HCT116 (cell line): ENCODE results near the gene GNB5. TPM values are rescaled to one million over a fixed set of nuclear protein-coding genes. Genes with fewer than 3 reads are reported as not detected.

Experiments used
- ATAC-seq: fragments of 200-7000 bp; cut with Tn5 transposase; 2 replicates; pipeline ENCODE4 v1.9.1; 2020; ENCODE audit warnings: mild to moderate bottlenecking, moderate library complexity
- BruUV-seq: library from RNA; stranded (reverse); fragments of 400-500 nt; replicated peaks from 2 replicates; lab custom pipeline; 2021; lab: Mats Ljungman, UMichigan
- CTCF ChIA-PET: fragments of 300-600 bp; sonication (Branson Sonifier 250); formaldehyde crosslinking; loops from one replicate; lab custom pipeline; 2021; ENCODE audit warnings: antibody characterized with exemption; lab: Charles Lee
- POLR2A ChIA-PET: fragments of 300-600, 350-600 bp; sonication (Branson Sonifier 250); formaldehyde crosslinking; loops from one replicate; lab custom pipeline; 2021; ENCODE audit warnings: antibody characterized with exemption; lab: Charles Lee
- RAD21 ChIA-PET, 2 experiments: fragments of 300-600 bp; sonication (Branson Sonifier 250); formaldehyde crosslinking; loops; one replicate each; lab custom pipeline; 2023; ENCODE audit warnings: low total read pairs in 2 of 2; ENCODE audit not compliant: uncharacterized antibody in 2 of 2, unreplicated experiment in 2 of 2, low non-redundant PET in 1 of 2; lab: Charles Lee
- DNase-seq: peaks from one replicate; pipeline ENCODE4 v3.0.0-alpha.2; 2010; ENCODE audit warnings: low read depth, low spot score
- H2AFZ ChIP-seq: fragments of 200-600 bp; shearing (Covaris generic), sonication (generic); 2 replicates; pipeline ENCODE4 v1.6.1; 2017; ENCODE audit warnings: low read depth, mixed run types, mixed read lengths, antibody characterized with exemption, low read length; ENCODE audit not compliant: poor library complexity, severe bottlenecking
- H3K27ac ChIP-seq: 2 replicates; pipeline ENCODE4 v1.5.1; 2012; ENCODE audit warnings: low read depth, low read length
- H3K27me3 ChIP-seq: fragments of 200-600 bp; sonication (generic); 2 replicates; pipeline ENCODE4 v1.6.1; 2016; ENCODE audit warnings: mixed run types, low read length, mixed read lengths; ENCODE audit not compliant: insufficient read depth
- H3K36me3 ChIP-seq, 2 experiments: fragments of 200-500 bp in 1 of 2; fragments of 200-600 bp in 1 of 2; sonication (Bioruptor generic) in 1 of 2; sonication (generic) in 1 of 2; 2 replicates each; pipeline versions ENCODE4 v1.5.1 to v1.6.1; 2014 to 2016; ENCODE audit warnings: low read length in 2 of 2, inconsistent platforms in 1 of 2, mixed read lengths in 1 of 2, mixed run types in 1 of 2; ENCODE audit not compliant: insufficient read depth in 2 of 2, control insufficient read depth in 1 of 2
- H3K4me1 ChIP-seq, 2 experiments: fragments of 200-600 bp in 1 of 2; sonication (generic) in 1 of 2; 2 replicates each; pipeline versions ENCODE4 v1.5.1 to v1.6.1; 2012 to 2017; ENCODE audit warnings: low read length in 2 of 2, inconsistent platforms in 1 of 2, mild to moderate bottlenecking in 1 of 2, mixed read lengths in 1 of 2, mixed run types in 1 of 2, moderate library complexity in 1 of 2; ENCODE audit not compliant: insufficient read depth in 2 of 2, control insufficient read depth in 1 of 2
- H3K4me2 ChIP-seq: fragments of 200-600 bp; sonication (generic); 2 replicates; pipeline ENCODE4 v1.6.1; 2017; ENCODE audit warnings: mixed run types, low read length, mixed read lengths
- H3K4me3 ChIP-seq, 2 experiments: fragments of 200-600 bp in 1 of 2; sonication (generic) in 1 of 2; replicated peaks in 1 of 2; 2 replicates each; pipeline ENCODE4 v1.5.1; 2011 to 2016; ENCODE audit warnings: low read length in 2 of 2, control low read depth in 1 of 2, low read depth in 1 of 2, mild to moderate bottlenecking in 1 of 2, mixed read lengths in 1 of 2, mixed run types in 1 of 2
- H3K79me2 ChIP-seq: fragments of 200-600 bp; sonication (generic); 2 replicates; pipeline ENCODE4 v1.6.1; 2017; ENCODE audit warnings: mild to moderate bottlenecking, mixed run types, low read length, moderate library complexity, mixed read lengths; ENCODE audit not compliant: insufficient read depth
- H3K9ac ChIP-seq: fragments of 200-600 bp; sonication (generic); 2 replicates; pipeline ENCODE4 v1.6.1; 2016; ENCODE audit warnings: low read length, mixed read lengths
- H3K9me2 ChIP-seq: fragments of 200-600 bp; sonication (generic), shearing (Covaris generic); 2 replicates; pipeline ENCODE4 v1.6.1; 2017; ENCODE audit warnings: mixed run types, mild to moderate bottlenecking, moderate library complexity; ENCODE audit not compliant: insufficient read depth
- H3K9me3 ChIP-seq, 2 experiments: fragments of 200-500 bp in 1 of 2; fragments of 200-600 bp in 1 of 2; sonication (Bioruptor generic) in 1 of 2; sonication (generic) in 1 of 2; 2 replicates each; pipeline ENCODE4 v1.6.1; 2014 to 2017; ENCODE audit warnings: low read length in 2 of 2, mixed read lengths in 2 of 2, inconsistent platforms in 1 of 2, low read depth in 1 of 2, mild to moderate bottlenecking in 1 of 2, mixed run types in 1 of 2, moderate library complexity in 1 of 2; ENCODE audit not compliant: control insufficient read depth in 1 of 2, insufficient read depth in 1 of 2
- H4K20me1 ChIP-seq: fragments of 200-600 bp; sonication (generic), shearing (Covaris generic); 2 replicates; pipeline ENCODE4 v1.6.1; 2017; ENCODE audit warnings: mixed run types, mild to moderate bottlenecking, moderate library complexity; ENCODE audit not compliant: insufficient read depth
- ATF3 ChIP-seq: IDR thresholded peaks from 2 replicates; pipeline ENCODE4 v1.6.1; 2012
- FOSL1 ChIP-seq: IDR thresholded peaks from 2 replicates; pipeline ENCODE4 v1.6.1; 2012; ENCODE audit warnings: low read depth
- MAX ChIP-seq: IDR thresholded peaks from 2 replicates; pipeline ENCODE4 v1.6.1; 2012
- REST ChIP-seq: IDR thresholded peaks from 2 replicates; pipeline ENCODE4 v1.6.1; 2012; ENCODE audit warnings: low read depth
- SIN3A ChIP-seq: IDR thresholded peaks from 2 replicates; pipeline ENCODE4 v1.6.1; 2012; ENCODE audit warnings: low read depth
- SP1 ChIP-seq: IDR thresholded peaks from 2 replicates; pipeline ENCODE4 v1.6.1; 2012; ENCODE audit warnings: low read depth
- intact Hi-C: fragments of 100-400 bp; cut with micrococcal nuclease; formaldehyde crosslinking; loops from 2 replicates; pipeline ENCODE4 v1.10.0; 2022
- total RNA-seq: library from RNA; stranded (reverse); gene quantifications from one replicate; pipeline ENCODE4 v1.2.1, GENCODE V29; 2021; ENCODE audit not compliant: unreplicated experiment

GNB5 gene
- total RNA-seq, 1 experiment from 2014 or later = 27.6 TPM

- H3K27me3 ChIP-seq = no peaks in the 10 kb centered on the region
- H3K9me2 ChIP-seq = no peaks in the 10 kb centered on the region
- H3K9ac ChIP-seq = no peak overlapping the region
- POLR2A ChIA-PET = no interaction called here
- H3K79me2 ChIP-seq = no peaks in the 10 kb centered on the region
- no peak overlapping the region for H3K4me2 ChIP-seq
- ATAC-seq (no peak), DNase-seq (no peak)
- RAD21 ChIA-PET = no interaction called here
- H3K36me3 ChIP-seq = no peaks in the 10 kb centered on the region
- no peak overlapping the region for H2AFZ ChIP-seq
- no peaks in the 10 kb centered on the region for H4K20me1 ChIP-seq
- no peak for TF ChIP-seq FOSL1
- TF ChIP-seq SIN3A = no peak
- H3K4me1 ChIP-seq = no peaks in the 10 kb centered on the region
- no TSS peak for BruUV-seq
- CTCF ChIA-PET = interaction anchor here (0.7 kb wide), 1 partner anchor 90 kb away, joined by 3 read pairs; no protein-coding TSS in a partner anchor
- intact Hi-C loops = loop anchor here (1.0 kb wide), 1 partner anchor 151 kb away; no protein-coding TSS in a partner anchor
- no peaks in the 10 kb centered on the region for H3K9me3 ChIP-seq
- no peak overlapping the region for H3K4me3 ChIP-seq
- no peak overlapping the region for H3K27ac ChIP-seq
Observed at GRCh38 chr15:52137432-52138357, 53.5 kb downstream of the GNB5 start.

- ChIA-PET RAD21 (no interaction called here), POLR2A (no interaction called here), CTCF (no interaction called here)
- BruUV-seq = no TSS peak
- H3K4me3 ChIP-seq = no peak overlapping the region
- no peaks in the 10 kb centered on the region for H3K27me3 ChIP-seq
- H3K9ac ChIP-seq = no peak overlapping the region
- H3K4me2 ChIP-seq = no peak overlapping the region
- ATAC-seq = no peak
- H3K27ac ChIP-seq = no peak overlapping the region
- H2AFZ ChIP-seq = no peak overlapping the region
- no peaks in the 10 kb centered on the region for H3K9me2 ChIP-seq
- no peaks in the 10 kb centered on the region for H3K9me3 ChIP-seq
- intact Hi-C loops = no loop called here
- H4K20me1 ChIP-seq = no peaks in the 10 kb centered on the region
- TF ChIP-seq REST = no peak
- no peak for TF ChIP-seq FOSL1
- TF ChIP-seq ATF3 = no peak
- TF ChIP-seq SP1 = no peak
- no peak for TF ChIP-seq MAX
- no peaks in the 10 kb centered on the region for H3K4me1 ChIP-seq
- H3K36me3 ChIP-seq = no peaks in the 10 kb centered on the region
- DNase-seq = no peak
- H3K79me2 ChIP-seq = no peaks in the 10 kb centered on the region
Observed at GRCh38 chr15:52136442-52136980, 54.7 kb downstream of the GNB5 start.
